Tibial nerve (tissue), 4 donors: ENCODE results near the gene TP63. TPM values are rescaled to one million over a fixed set of nuclear protein-coding genes. Genes with fewer than 3 reads are reported as not detected.

Experiments used
- DNase-seq, 2 donors: peaks; one replicate each; pipeline ENCODE4 v3.0.0-alpha.2; 2019; ENCODE audit warnings: low spot score in 2 of 2
- H3K27ac ChIP-seq, 4 donors: fragments of 200-600 bp; sonication (generic) in 3 of 4; one replicate each; pipeline ENCODE4 v1.5.1; 2017 to 2019; ENCODE audit warnings: mild to moderate bottlenecking in 1 of 4
- H3K27me3 ChIP-seq, 2 donors: fragments of 200-600 bp; sonication (generic) in 1 of 2; one replicate each; pipeline versions ENCODE4 v1.5.1 to v1.6.0; 2017 to 2019
- H3K36me3 ChIP-seq, 3 donors: fragments of 200-600 bp; sonication (generic); one replicate each; pipeline ENCODE4 v1.5.1; 2018 to 2019
- H3K4me1 ChIP-seq, 4 donors: fragments of 200-600 bp; sonication (generic) in 3 of 4; one replicate each; pipeline ENCODE4 v1.5.1; 2017 to 2019
- H3K4me3 ChIP-seq, 4 donors: fragments of 200-600 bp; sonication (generic) in 3 of 4; one replicate each; pipeline ENCODE4 v1.5.1; 2017 to 2019; ENCODE audit warnings: mild to moderate bottlenecking in 1 of 4, moderate library complexity in 1 of 4
- H3K9me3 ChIP-seq, 4 donors: fragments of 200-600 bp; sonication (generic) in 3 of 4; one replicate each; pipeline ENCODE4 v1.5.1; 2017 to 2019
- EP300 ChIP-seq, 2 donors: sonication (generic); formaldehyde crosslinking; IDR thresholded peaks; one replicate each; pipeline ENCODE4 v1.6.1; 2017; ENCODE audit warnings: antibody characterized with exemption in 2 of 2, mild to moderate bottlenecking in 1 of 2
- POLR2A ChIP-seq, 2 donors: fragments of 450-650 bp; IDR thresholded peaks; one replicate each; pipeline ENCODE4 v1.6.1; 2017; ENCODE audit warnings: antibody characterized with exemption in 2 of 2, mild to moderate bottlenecking in 2 of 2, moderate library complexity in 2 of 2
- WGBS, 2 donors: methylation state at CpG; one replicate each; pipeline ENCODE4 v1.1.5; 2018; 5-methylcytosine and 5-hydroxymethylcytosine counted together
- total RNA-seq, 4 donors: library from RNA; depleted of rRNA; stranded (reverse); fragments of >200 nt; gene quantifications; one replicate each; pipeline ENCODE4 v1.1.0, GENCODE V29; 2016
- TF ChIP-seq, protein P1 (sequence below), 5 experiments: fragments of 200-600 bp in 3 of 5; fragments of 450-650 bp in 2 of 5; sonication (generic) in 3 of 5; IDR thresholded peaks; one replicate each; pipeline ENCODE4 v1.5.1; 2016 to 2019; ENCODE audit warnings: antibody characterized with exemption in 5 of 5, mild to moderate bottlenecking in 3 of 5, moderate library complexity in 2 of 5

The TP63 gene
- total RNA-seq, 4 donors from 2014 or later = 1.7 to 7.5 (median 4.2) TPM; not detected in 1

GRCh38 chr3:189787632-189788031, 156.4 kb downstream of the TP63 start:
- Histone ChIP-seq H3K36me3 (no peaks in the 10 kb centered on the region), H3K27ac (no peak overlapping the region), H3K27me3 (no peaks in the 10 kb centered on the region), H3K4me1 (no peaks in the 10 kb centered on the region), H3K9me3 (no peaks in the 10 kb centered on the region), H3K4me3 (no peak overlapping the region)
- WGBS, 2 donors = 39 to 54% methylated on average over 3 of the region's 3 CpGs
- DNase-seq = no peak
- TF ChIP-seq, protein P1, sequence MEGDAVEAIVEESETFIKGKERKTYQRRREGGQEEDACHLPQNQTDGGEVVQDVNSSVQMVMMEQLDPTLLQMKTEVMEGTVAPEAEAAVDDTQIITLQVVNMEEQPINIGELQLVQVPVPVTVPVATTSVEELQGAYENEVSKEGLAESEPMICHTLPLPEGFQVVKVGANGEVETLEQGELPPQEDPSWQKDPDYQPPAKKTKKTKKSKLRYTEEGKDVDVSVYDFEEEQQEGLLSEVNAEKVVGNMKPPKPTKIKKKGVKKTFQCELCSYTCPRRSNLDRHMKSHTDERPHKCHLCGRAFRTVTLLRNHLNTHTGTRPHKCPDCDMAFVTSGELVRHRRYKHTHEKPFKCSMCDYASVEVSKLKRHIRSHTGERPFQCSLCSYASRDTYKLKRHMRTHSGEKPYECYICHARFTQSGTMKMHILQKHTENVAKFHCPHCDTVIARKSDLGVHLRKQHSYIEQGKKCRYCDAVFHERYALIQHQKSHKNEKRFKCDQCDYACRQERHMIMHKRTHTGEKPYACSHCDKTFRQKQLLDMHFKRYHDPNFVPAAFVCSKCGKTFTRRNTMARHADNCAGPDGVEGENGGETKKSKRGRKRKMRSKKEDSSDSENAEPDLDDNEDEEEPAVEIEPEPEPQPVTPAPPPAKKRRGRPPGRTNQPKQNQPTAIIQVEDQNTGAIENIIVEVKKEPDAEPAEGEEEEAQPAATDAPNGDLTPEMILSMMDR (IDR thresholded peaks at IDR 0.05) = no peak
- TF ChIP-seq EP300 (IDR thresholded peaks at IDR 0.05) (no peak), POLR2A (IDR thresholded peaks at IDR 0.05) (no peak)

GRCh38 chr3:189789432-189789831, 158.2 kb downstream of the TP63 start:
- Histone ChIP-seq H3K4me1 (no peaks in the 10 kb centered on the region), H3K27ac (no peak overlapping the region), H3K4me3 (no peak overlapping the region), H3K36me3 (no peaks in the 10 kb centered on the region), H3K27me3 (no peaks in the 10 kb centered on the region), H3K9me3 (no peaks in the 10 kb centered on the region)
- TF ChIP-seq, protein P1 (IDR thresholded peaks at IDR 0.05) = no peak
- no peak for TF ChIP-seq POLR2A (IDR thresholded peaks at IDR 0.05)
- no peak for TF ChIP-seq EP300 (IDR thresholded peaks at IDR 0.05)
- WGBS, 2 donors = 78 to 94% methylated on average over 2 of the region's 2 CpGs
- no peak for DNase-seq

- H3K27ac ChIP-seq = no peak overlapping the region
- no peaks in the 10 kb centered on the region for H3K27me3 ChIP-seq
- H3K36me3 ChIP-seq = no peaks in the 10 kb centered on the region
- TF ChIP-seq POLR2A (IDR thresholded peaks at IDR 0.05) = no peak
- TF ChIP-seq EP300 (IDR thresholded peaks at IDR 0.05) = no peak
- TF ChIP-seq, protein P1 (IDR thresholded peaks at IDR 0.05) = no peak
- H3K4me3 ChIP-seq = no peak overlapping the region
- 56 to 68% methylated on average over 7 of the region's 7 CpGs for WGBS, 2 donors
- DNase-seq = no peak
- no peaks in the 10 kb centered on the region for H3K4me1 ChIP-seq
- H3K9me3 ChIP-seq = no peaks in the 10 kb centered on the region
These were observed 159.5 kb downstream of the TP63 start for GRCh38 chr3:189790658-189791057.

- no peak overlapping the region for H3K4me3 ChIP-seq
- DNase-seq = no peak
- no peaks in the 10 kb centered on the region for H3K36me3 ChIP-seq
- 84 to 89% methylated on average over 7 of the region's 7 CpGs for WGBS, 2 donors
- no peak overlapping the region for H3K27ac ChIP-seq
- peaks cover 0 to 3% (median 0%) of the 10 kb centered on the region in 4 donors for H3K4me1 ChIP-seq
- H3K27me3 ChIP-seq = no peaks in the 10 kb centered on the region
- no peaks in the 10 kb centered on the region for H3K9me3 ChIP-seq
- TF ChIP-seq, protein P1 (IDR thresholded peaks at IDR 0.05) = no peak
- TF ChIP-seq EP300 (IDR thresholded peaks at IDR 0.05) (no peak), POLR2A (IDR thresholded peaks at IDR 0.05) (no peak)
These were observed 161.1 kb downstream of the TP63 start for GRCh38 chr3:189792046-189792929.

DNA sequence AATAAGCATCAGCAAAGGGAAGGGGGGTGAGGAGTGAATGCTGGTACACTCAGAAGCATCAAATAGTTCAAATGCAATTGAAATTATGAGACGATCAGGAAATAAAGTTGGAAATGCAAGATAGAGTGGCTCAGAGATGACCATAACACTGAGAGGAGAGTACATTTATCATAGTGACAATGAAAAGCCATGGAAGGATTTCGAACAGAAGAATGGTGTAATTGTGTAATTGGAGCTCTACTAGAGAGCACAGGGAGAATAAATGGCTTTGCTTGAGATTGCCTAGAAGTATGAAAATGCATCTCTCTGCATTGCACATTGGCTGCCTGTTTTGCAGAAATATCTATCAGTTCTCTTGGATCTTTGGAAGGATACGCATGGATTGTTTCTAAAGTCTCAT, 163.3 kb downstream of the TP63 start:
- WGBS, 2 donors = 50 to 55% methylated on average over 3 of the region's 3 CpGs

More for the DNA sequence above, 163.3 kb downstream of the TP63 start:
- no peak overlapping the region for H3K4me3 ChIP-seq
- H3K36me3 ChIP-seq = no peaks in the 10 kb centered on the region
- TF ChIP-seq, protein P1 (IDR thresholded peaks at IDR 0.05) = no peak
- H3K27me3 ChIP-seq = no peaks in the 10 kb centered on the region
- H3K27ac ChIP-seq = no peak overlapping the region
- peaks cover 0 to 3% (median 0%) of the 10 kb centered on the region in 4 donors for H3K4me1 ChIP-seq
- no peak for DNase-seq
- no peaks in the 10 kb centered on the region for H3K9me3 ChIP-seq
